Ovary (tissue), 3 donors: ENCODE results near the gene SNX25.

Experiments
- EP300 ChIP-seq: sonication (generic); formaldehyde crosslinking; IDR thresholded peaks from one replicate; pipeline ENCODE4 v1.6.1; 2017; ENCODE audit warnings: antibody characterized with exemption
- POLR2A ChIP-seq: fragments of 450-650 bp; IDR thresholded peaks from one replicate; pipeline ENCODE4 v1.6.1; 2017; ENCODE audit warnings: antibody characterized with exemption, mild to moderate bottlenecking, moderate library complexity
- TF ChIP-seq, protein P1 (sequence below), 3 donors: fragments of 450-650 bp in 2 of 3; fragments of 200-600 bp in 1 of 3; IDR thresholded peaks; one replicate each; pipeline versions ENCODE4 v1.5.1 to v1.8.0; 2016 to 2022; ENCODE audit warnings: antibody characterized with exemption in 3 of 3, mild to moderate bottlenecking in 1 of 3
- donor health status: DM: no; HTN: no; CAD: no.

DNA sequence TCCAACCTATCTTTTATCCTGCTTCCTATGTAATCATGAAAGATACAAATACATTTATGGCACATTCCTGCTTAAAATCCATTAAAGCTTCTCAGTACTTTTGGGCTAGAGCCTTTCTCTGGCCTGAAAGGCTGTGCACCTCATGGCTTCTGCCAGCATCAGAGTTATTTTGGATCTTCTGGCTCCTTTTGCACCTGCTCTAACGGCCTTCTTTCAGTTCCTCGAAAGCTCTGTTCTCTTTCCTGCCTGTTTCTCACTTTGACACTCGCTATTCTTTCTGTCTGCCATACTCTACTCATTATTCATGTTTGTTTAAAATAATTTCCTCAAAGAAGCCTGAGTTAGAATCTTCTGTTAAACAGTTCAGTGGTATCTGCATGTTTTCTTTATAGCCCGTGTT lies 100.4 kb downstream of the SNX25 start:
- no peak for TF ChIP-seq EP300
- TF ChIP-seq, protein P1, sequence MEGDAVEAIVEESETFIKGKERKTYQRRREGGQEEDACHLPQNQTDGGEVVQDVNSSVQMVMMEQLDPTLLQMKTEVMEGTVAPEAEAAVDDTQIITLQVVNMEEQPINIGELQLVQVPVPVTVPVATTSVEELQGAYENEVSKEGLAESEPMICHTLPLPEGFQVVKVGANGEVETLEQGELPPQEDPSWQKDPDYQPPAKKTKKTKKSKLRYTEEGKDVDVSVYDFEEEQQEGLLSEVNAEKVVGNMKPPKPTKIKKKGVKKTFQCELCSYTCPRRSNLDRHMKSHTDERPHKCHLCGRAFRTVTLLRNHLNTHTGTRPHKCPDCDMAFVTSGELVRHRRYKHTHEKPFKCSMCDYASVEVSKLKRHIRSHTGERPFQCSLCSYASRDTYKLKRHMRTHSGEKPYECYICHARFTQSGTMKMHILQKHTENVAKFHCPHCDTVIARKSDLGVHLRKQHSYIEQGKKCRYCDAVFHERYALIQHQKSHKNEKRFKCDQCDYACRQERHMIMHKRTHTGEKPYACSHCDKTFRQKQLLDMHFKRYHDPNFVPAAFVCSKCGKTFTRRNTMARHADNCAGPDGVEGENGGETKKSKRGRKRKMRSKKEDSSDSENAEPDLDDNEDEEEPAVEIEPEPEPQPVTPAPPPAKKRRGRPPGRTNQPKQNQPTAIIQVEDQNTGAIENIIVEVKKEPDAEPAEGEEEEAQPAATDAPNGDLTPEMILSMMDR (IDR thresholded peaks at IDR 0.05): no peak
- no peak for TF ChIP-seq POLR2A
